KOPT-K1 (cell line): Measurements from ENCODE around the gene KRT78.

ENCODE experiments used
- H3K27ac ChIP-seq: fragments of 200-600 bp; sonication (generic); 2 replicates; pipeline ENCODE4 v1.5.1; 2016; ENCODE audit warnings: antibody characterized with exemption, mild to moderate bottlenecking, low read depth, low read length; ENCODE audit not compliant: poor library complexity, severe bottlenecking
- H3K36me3 ChIP-seq: fragments of 200-600 bp; sonication (generic); 2 replicates; pipeline ENCODE4 v1.5.1; 2017; ENCODE audit warnings: antibody characterized with exemption, mild to moderate bottlenecking, low read length, moderate library complexity; ENCODE audit not compliant: insufficient read depth
- H3K9me3 ChIP-seq: fragments of 200-600 bp; sonication (generic); 2 replicates; pipeline ENCODE4 v1.5.1; 2017; ENCODE audit warnings: antibody characterized with exemption, low read length, mild to moderate bottlenecking; ENCODE audit not compliant: insufficient read depth, poor library complexity, severe bottlenecking

Gene KRT78

GRCh38 chr12:52794479-52795331, 54.1 kb downstream of the KRT78 start:
- H3K9me3 ChIP-seq = no peaks in the 10 kb centered on the region
- H3K27ac ChIP-seq = no peak overlapping the region
- no peaks in the 10 kb centered on the region for H3K36me3 ChIP-seq

DNA sequence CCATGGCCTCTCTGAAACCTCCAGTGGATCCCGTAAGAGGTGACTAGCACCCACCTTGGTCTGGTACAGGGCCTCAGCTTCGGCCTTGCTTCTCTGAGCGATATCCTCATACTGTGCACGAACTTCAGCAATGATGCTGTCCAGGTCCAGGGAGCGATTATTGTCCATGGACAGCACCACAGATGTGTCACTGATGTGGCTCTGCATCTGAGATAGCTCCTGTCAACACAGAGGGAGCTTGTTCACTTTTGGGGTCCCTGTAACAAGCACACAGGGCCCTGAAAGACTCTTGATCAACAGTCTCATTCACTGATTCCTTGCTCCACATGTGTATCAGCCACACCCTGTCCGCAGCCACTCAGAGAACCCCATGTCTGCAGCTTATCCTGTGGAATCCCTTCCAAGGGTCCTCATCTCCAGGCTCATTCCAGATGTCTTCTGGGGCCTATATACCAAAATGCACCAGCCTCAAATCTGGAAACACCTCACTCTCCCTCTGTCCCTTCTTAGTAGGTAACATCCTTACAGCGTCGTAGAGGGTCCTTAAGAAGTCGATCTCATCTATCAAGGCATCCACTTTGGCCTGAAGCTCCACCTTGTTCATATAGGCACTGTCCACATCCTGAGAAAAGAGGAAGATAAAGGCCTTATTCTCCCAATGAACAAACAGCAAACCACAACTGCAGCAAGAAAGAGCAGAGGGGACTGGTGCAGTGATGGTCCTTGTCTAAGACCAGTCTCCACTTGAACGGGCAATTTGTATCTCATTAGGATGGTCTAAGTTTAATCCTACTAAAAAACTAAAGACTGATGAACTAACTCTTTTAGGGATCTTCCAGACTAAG, 56.4 kb downstream of the KRT78 start:
- no peaks in the 10 kb centered on the region for H3K9me3 ChIP-seq
- H3K36me3 ChIP-seq = no peaks in the 10 kb centered on the region
- no peak overlapping the region for H3K27ac ChIP-seq

GRCh38 chr12:52791271-52792184, 57.3 kb downstream of the KRT78 start:
- no peak overlapping the region for H3K27ac ChIP-seq
- no peaks in the 10 kb centered on the region for H3K9me3 ChIP-seq
- H3K36me3 ChIP-seq = no peaks in the 10 kb centered on the region

- H3K36me3 ChIP-seq = no peaks in the 10 kb centered on the region
- H3K27ac ChIP-seq = no peak overlapping the region
- H3K9me3 ChIP-seq = no peaks in the 10 kb centered on the region
These were observed 58.1 kb downstream of the KRT78 start for GRCh38 chr12:52790427-52791270.

- H3K27ac ChIP-seq = no peak overlapping the region
- H3K9me3 ChIP-seq = no peaks in the 10 kb centered on the region
- no peaks in the 10 kb centered on the region for H3K36me3 ChIP-seq
These were observed 59.0 kb downstream of the KRT78 start for GRCh38 chr12:52789637-52790426.

DNA sequence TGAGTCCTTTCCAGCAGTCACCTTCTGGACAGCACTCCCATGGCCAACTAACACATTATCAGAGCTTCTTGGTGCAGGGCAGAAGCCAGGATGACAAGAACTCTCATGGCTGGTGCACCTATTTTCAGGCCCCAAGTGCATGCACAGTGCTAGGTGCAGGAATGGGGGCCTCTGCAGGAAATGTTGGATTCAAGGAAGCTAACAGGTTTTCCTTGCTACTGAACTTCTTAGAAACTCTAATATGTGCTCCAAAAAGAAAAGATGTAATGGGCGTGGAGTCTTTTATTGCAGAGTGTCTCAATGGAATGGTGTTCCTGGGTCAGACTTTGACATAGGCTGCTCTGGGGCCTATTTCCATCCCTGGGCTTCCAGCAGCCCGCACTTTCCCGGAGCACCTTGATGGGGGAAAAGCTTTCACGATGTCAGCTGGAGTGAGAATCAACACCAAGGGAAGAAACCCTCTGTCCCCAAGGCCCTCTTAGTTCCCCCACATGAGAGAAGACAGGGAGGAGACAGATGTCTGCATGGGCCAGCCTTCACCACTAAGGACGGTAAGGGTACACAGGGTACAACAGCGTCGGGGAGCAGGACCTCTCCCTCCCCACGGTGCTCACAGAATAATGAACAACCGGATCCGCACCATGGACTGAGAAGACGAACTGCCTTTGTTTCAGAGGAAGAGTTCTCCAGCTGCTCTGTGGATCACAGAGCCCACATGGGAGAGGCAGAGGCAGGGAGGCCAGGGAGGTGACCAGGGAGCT, 59.7 kb downstream of the KRT78 start:
- Histone ChIP-seq H3K27ac (no peak overlapping the region), H3K36me3 (no peaks in the 10 kb centered on the region)

DNA sequence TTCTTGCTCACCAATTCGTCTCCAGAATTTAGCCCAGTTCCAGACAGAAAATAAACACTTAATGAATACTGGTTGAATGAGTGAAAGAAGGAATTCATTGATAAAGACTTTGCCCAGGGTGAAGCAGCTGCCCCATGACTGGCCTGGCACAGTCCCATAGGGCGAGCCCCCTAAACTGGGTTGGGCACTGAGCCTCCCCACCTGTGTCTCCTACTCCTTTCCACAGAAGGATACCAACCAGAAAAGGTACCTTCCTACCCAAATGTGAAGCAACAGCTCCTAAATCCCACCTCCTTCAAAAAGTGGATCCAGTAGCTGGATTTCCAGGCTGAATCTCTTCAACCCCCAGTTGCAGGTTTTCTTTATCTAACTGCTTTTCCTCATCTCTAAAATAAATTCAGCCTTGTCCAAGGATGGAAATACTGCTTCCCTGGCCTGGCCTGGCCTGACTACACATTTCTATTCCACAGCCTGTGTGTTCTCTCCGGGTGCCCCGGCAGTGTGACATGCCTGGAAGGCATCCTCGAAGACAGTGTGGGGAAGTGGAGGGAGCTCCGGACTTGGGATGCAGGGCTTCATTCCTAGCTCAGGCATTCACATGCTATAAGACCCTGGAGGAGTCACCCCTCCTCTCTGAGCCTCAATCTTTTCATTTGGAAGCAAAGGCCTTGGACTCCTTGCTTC, 60.5 kb downstream of the KRT78 start:
- H3K36me3 ChIP-seq = no peaks in the 10 kb centered on the region
- no peaks in the 10 kb centered on the region for H3K9me3 ChIP-seq
- H3K27ac ChIP-seq = no peak overlapping the region

More for the DNA sequence above, 59.7 kb downstream of the KRT78 start:
- no peaks in the 10 kb centered on the region for H3K9me3 ChIP-seq
